Mucosa of rectum (tissue), 2 donors: ENCODE measurements around the gene DDOST.
"Not testable (repeated sequence)": the region's sequence is repeated elsewhere in the genome, so short reads cannot be mapped to it uniquely, and the experiment has no call there.

Experiments used
- H3K27ac ChIP-seq, 2 donors: one replicate each; pipeline ENCODE4 v1.7.0; 2013; ENCODE audit warnings: inconsistent platforms in 2 of 2, low read depth in 2 of 2, low read length in 2 of 2
- H3K27me3 ChIP-seq, 2 donors: one replicate each; pipeline ENCODE4 v1.7.0; 2013; ENCODE audit warnings: low read length in 2 of 2; ENCODE audit not compliant: control insufficient read depth in 2 of 2, insufficient read depth in 2 of 2
- H3K36me3 ChIP-seq, 2 donors: one replicate each; pipeline ENCODE4 v1.7.0; 2013; ENCODE audit warnings: low read length in 2 of 2; ENCODE audit not compliant: control insufficient read depth in 2 of 2, insufficient read depth in 2 of 2
- H3K4me1 ChIP-seq, 2 donors: one replicate each; pipeline ENCODE4 v1.7.0; 2013; ENCODE audit warnings: low read length in 2 of 2, mild to moderate bottlenecking in 1 of 2; ENCODE audit not compliant: control insufficient read depth in 2 of 2, insufficient read depth in 2 of 2
- H3K4me3 ChIP-seq, 2 donors: one replicate each; pipeline ENCODE4 v1.7.0; 2013; ENCODE audit warnings: low read length in 2 of 2
- H3K9ac ChIP-seq, 2 donors: one replicate each; pipeline ENCODE4 v1.7.0; 2013; ENCODE audit warnings: low read length in 2 of 2, low read depth in 1 of 2, mild to moderate bottlenecking in 1 of 2
- H3K9me3 ChIP-seq, 2 donors: one replicate each; pipeline ENCODE4 v1.7.0; 2013; ENCODE audit warnings: low read length in 2 of 2; ENCODE audit not compliant: control insufficient read depth in 2 of 2
- donor health status: healthy.
- donor health status: Normal muscosa, but diverticular disease.

Gene DDOST

DNA sequence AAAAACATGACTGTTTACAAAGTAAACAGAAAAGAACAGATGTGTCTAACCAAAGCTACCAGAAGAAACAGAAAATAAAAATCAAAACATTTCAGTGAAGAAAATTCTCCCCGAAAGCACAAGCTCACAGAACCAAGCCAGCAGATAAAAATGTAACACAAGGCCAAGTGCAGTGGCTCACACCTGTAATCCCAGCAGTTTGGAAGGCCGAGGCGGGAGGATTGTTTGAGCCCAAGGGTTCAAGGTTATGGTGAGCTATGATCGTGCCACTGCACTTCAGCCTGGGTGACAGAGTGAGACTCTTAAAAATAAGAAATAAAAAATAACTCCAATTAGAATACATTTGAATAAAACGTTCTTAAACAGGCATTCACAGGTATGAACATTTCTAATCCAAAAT, 19.1 kb upstream of the DDOST start:
- Histone ChIP-seq H3K36me3 (no peaks in the 10 kb centered on the region), H3K27ac (no peak overlapping the region), H3K9ac (no peak overlapping the region), H3K4me1 (no peaks in the 10 kb centered on the region), H3K9me3 (no peaks in the 10 kb centered on the region), H3K27me3 (peaks cover 0 to 2% of the 10 kb centered on the region in 2 donors), H3K4me3 (no peak overlapping the region)

DNA sequence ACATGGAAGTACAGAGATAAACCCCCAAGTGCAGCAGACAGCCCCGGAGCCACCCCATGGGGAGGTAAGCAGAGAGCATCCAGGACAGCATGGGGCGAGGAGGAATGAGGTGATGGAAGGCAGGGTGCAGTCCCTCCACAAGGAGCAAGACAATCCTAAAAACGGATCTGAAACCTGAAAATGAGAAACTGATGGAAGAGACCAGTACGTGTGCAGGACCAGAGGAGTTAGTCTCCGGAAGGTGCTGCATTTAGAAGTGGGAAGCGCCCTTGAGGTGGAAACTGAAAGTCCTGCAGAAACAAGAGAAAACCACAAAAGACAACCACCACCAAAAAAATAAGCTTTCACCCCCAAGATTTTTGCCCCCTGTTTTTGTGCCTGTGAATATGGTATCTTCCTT, 17.4 kb upstream of the DDOST start:
- no peaks in the 10 kb centered on the region for H3K9me3 ChIP-seq
- no peak overlapping the region for H3K4me3 ChIP-seq
- peaks cover 0 to 2% of the 10 kb centered on the region in 2 donors for H3K27me3 ChIP-seq
- no peak overlapping the region for H3K27ac ChIP-seq
- no peak overlapping the region for H3K9ac ChIP-seq
- H3K4me1 ChIP-seq: no peaks in the 10 kb centered on the region
- H3K36me3 ChIP-seq: no peaks in the 10 kb centered on the region

DNA sequence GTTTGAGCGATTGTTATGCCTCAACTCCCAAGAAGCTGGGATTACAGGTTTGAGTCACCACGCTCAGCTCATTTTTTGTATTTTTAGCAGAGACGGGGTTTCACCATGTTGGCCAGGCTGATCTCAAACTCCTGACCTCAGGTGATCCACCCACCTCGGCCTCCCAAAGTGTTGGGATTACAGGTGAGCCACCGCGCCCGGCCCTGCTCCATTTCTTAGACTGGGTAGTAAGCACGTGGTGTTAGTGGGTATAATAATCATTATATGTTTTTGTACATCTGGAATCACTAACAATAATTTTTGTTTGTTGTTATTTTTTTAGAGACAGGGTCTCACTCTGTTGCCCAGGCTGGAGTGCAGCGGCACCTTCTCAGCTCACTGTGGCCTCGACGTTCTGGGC, 12.5 kb upstream of the DDOST start:
- not testable (repeated sequence) for H3K27me3 ChIP-seq, H3K9me3 ChIP-seq, H3K27ac ChIP-seq, H3K9ac ChIP-seq, H3K36me3 ChIP-seq, H3K4me3 ChIP-seq, H3K4me1 ChIP-seq

DNA sequence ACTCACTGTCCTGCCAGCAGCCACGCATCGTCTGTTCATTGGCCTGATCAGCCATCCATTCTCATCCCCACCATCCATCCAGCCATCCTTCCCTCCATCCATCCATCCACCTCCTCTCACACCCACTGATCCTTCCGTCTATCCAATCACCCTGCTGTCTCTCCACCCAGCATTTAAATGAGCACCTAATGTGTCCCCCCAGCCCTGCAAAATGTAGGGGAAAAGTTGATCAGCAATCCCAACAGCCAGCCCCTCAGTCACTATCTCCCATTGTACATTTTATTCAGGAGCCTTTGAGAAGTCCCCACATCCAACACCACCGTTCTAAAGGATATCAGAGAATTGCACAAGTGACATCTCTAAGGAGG, 11.1 kb upstream of the DDOST start:
- no peak overlapping the region for H3K4me3 ChIP-seq
- H3K9ac ChIP-seq: no peak overlapping the region
- H3K4me1 ChIP-seq: no peaks in the 10 kb centered on the region
- H3K27me3 ChIP-seq: no peaks in the 10 kb centered on the region
- no peaks in the 10 kb centered on the region for H3K36me3 ChIP-seq
- H3K27ac ChIP-seq: no peak overlapping the region
- H3K9me3 ChIP-seq: no peaks in the 10 kb centered on the region

DNA sequence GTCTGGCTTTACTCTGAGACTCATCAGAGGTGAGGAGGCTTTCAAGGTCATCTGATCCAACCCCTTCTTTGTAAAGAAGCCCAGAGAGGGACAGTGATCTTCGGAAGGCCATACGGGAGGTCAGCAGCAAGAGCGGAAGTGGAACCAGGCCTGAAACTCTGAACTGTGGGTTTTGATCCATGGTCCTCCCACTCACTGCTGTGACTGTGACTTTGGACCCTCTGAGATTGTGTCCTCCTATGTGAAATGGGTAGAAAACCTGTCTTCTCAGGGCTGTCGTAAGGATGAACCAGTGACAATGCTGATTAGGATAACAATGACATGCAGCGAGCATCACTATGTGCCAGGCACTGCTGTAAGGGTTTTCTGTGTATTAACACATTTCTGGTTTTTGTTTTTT, 9.8 kb upstream of the DDOST start:
- no peaks in the 10 kb centered on the region for H3K36me3 ChIP-seq
- no peak overlapping the region for H3K4me3 ChIP-seq
- H3K27me3 ChIP-seq: no peaks in the 10 kb centered on the region
- H3K27ac ChIP-seq: no peak overlapping the region
- no peak overlapping the region for H3K9ac ChIP-seq
- no peaks in the 10 kb centered on the region for H3K4me1 ChIP-seq
- H3K9me3 ChIP-seq: no peaks in the 10 kb centered on the region

DNA sequence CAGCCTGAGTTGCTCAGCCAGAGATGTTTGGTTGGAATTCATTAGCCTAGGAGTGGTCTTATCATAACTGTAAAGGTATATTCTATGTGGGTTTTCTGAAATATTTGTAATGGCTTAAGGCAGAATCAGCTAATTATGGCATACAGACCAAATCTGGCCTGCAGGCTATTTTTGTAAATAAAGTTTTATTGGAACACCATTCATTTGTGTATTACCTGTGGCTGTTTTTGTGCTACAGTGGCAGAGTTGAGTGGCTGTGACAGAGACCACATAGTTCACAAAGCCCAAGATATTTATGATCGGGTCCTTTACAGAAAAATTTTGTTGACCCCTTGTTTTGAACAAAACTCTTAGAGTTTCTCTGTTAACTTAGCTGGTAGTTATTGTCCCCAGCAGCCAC, 7.4 kb upstream of the DDOST start:
- Histone ChIP-seq H3K9me3 (no peaks in the 10 kb centered on the region), H3K9ac (no peak overlapping the region)

DNA sequence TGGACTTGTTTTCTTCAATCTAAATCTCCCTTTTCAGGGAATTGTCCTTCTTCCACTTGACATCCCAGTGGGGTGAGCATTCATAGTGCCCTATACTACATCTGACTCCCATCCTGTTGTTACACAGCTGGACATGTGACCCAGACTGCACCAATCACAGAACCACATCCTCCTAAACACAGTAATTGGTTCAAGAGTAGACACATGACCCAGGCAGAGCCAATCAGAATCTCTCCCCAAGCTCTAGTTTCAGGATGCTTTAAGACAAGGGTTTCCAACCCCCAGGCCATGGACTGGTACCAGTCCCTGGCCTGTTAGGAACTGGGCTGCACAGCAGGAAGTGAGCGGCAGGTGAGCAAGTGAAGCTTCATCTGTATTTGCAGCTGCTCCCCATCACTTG, 5.6 kb upstream of the DDOST start:
- no peaks in the 10 kb centered on the region for H3K27me3 ChIP-seq
- no peaks in the 10 kb centered on the region for H3K36me3 ChIP-seq
- peaks cover 4 to 5% of the 10 kb centered on the region in 2 donors for H3K4me1 ChIP-seq
- H3K4me3 ChIP-seq: no peak overlapping the region
- H3K9ac ChIP-seq: no peak overlapping the region
- no peaks in the 10 kb centered on the region for H3K9me3 ChIP-seq
- no peak overlapping the region for H3K27ac ChIP-seq

More for the DNA sequence above, 7.4 kb upstream of the DDOST start:
- H3K27ac ChIP-seq: no peak overlapping the region
- no peaks in the 10 kb centered on the region for H3K36me3 ChIP-seq
- H3K4me1 ChIP-seq: no peaks in the 10 kb centered on the region
- no peak overlapping the region for H3K4me3 ChIP-seq
- no peaks in the 10 kb centered on the region for H3K27me3 ChIP-seq

DNA sequence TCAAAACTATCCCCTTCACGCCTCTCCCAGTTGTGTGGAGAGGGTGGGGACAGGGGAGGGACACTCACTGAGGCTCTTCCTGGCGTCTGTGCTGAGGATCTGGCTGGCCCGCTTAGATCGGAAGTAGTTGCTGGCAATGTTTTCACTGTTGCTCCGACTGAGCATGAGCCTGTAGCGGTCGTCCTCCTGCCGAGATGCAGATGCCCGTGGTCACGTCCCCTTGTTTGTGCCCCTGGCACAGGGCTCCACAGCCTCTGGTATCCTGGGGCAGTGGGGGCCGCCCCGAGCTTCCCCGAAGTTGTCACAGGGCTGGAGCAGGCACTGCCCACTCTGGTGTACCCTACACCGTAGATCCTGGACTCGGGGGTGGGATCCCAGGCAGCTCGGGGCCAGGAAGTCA, 5.0 kb upstream of the DDOST start:
- Histone ChIP-seq H3K9ac (no peak overlapping the region), H3K36me3 (no peaks in the 10 kb centered on the region), H3K9me3 (no peaks in the 10 kb centered on the region), H3K27me3 (no peaks in the 10 kb centered on the region), H3K4me1 (peaks cover 4 to 6% of the 10 kb centered on the region in 2 donors), H3K27ac (no peak overlapping the region), H3K4me3 (no peak overlapping the region)

DNA sequence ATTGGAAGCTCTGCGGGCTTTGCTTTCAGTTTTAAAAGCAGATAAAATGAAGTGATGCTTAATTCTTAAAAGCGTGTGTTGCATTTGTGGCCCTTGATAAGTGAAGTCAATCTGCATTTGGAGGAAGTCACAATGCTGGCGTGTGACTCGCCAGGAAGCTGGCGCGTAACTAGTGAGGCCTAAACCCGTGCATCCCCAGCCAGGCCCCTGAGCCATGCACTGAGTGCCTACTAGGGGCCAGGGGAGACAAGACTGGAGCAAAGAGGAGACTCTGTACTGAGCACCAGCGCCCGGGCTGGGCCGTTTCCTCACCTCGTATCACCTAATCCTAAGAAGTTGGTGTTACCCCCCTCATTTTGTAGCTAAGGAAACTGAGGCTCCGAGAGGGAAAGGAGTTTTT, 4.6 kb upstream of the DDOST start:
- Histone ChIP-seq H3K36me3 (no peaks in the 10 kb centered on the region), H3K9me3 (no peaks in the 10 kb centered on the region), H3K27me3 (no peaks in the 10 kb centered on the region), H3K9ac (no peak overlapping the region), H3K4me3 (no peak overlapping the region), H3K27ac (no peak overlapping the region), H3K4me1 (peaks cover 5 to 6% of the 10 kb centered on the region in 2 donors)

DNA sequence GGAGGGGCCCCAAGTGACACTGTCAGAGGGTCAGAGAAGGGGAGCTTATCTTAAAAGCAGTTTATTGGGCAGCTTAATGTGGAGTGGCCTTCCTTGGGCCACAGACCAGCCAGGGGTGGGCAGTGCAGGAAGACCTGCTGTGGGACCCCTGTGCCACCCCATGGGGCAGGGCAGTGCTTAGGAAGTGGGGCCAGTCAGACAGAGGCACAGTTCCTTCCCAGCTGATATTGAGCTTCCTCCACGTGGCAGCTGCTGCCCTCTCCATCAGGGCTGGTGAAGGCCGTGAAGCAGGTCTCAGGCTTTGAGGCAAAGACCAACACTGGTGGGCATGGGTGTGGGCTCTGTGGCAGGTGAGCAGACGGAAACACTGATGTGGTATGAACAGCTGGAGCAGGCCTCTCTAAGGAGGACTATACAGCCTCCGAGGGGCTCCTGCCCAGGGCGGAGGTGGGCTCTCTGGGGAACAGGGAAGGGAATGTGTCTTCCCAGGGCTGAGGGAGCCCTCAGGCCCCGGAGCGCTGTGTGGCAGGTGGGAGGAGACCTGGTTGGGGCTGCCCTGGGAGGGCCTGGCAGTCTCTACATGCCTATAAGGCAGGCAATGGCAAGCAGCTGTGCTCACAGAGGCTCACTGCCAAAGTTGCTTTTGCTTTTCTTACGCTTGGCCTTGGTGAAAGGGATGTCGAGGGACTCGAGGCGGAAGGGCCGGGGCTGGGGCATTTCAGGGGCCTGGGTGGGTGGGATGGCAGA, 3.0 kb upstream of the DDOST start:
- Histone ChIP-seq H3K9me3 (no peaks in the 10 kb centered on the region), H3K27me3 (no peaks in the 10 kb centered on the region), H3K27ac (no peak overlapping the region), H3K4me1 (peaks cover 13 to 15% of the 10 kb centered on the region in 2 donors), H3K9ac (no peak overlapping the region), H3K4me3 (no peak overlapping the region), H3K36me3 (no peaks in the 10 kb centered on the region)

DNA sequence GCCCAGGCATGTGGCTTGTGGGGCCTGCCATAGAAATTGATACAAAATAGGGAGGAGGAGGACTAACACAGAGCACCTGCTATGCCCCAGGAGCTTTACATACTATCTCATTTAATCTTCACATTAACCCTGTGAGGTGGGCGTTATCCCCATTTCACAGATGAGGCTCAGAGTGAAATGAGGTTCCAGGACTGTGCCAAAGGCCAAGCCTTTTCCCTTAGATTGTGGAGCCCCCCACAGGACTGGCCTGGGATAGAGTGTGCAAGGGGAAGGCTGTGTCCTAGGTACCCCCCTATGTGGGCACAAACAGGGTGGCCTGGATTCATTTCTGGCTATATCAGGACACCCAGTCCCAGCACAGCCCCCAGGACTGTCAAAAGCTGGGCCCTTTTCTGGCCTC, 2.2 kb upstream of the DDOST start:
- no peak overlapping the region for H3K4me3 ChIP-seq
- H3K9ac ChIP-seq: no peak overlapping the region
- peaks cover 13 to 15% of the 10 kb centered on the region in 2 donors for H3K4me1 ChIP-seq
- no peak overlapping the region for H3K27ac ChIP-seq
- H3K27me3 ChIP-seq: no peaks in the 10 kb centered on the region
- peaks cover 0 to 3% of the 10 kb centered on the region in 2 donors for H3K36me3 ChIP-seq
- no peaks in the 10 kb centered on the region for H3K9me3 ChIP-seq
